ENCODE measurements around the gene FRMD4A. TPM values are rescaled to one million over a fixed set of nuclear protein-coding genes. Genes with fewer than 3 reads are reported as not detected.

The FRMD4A gene
- total RNA-seq, 2 experiments from 2014 or later, result 3.1 to 3.7 TPM

GRCh38 chr10:13715100-13715499 is 615.6 kb downstream of the FRMD4A start:
- intact Hi-C loops (cut with DNase I, micrococcal nuclease), result loop anchor here in 1 of 2 experiments (2.0 kb wide), 1 partner anchor 70 kb away; no protein-coding TSS in a partner anchor
- POLR2A ChIA-PET, result no interaction called here

GRCh38 chr10:13712837-13713581 is 617.7 kb downstream of the FRMD4A start:
- intact Hi-C loops (cut with DNase I, micrococcal nuclease), result no loop called here
- POLR2A ChIA-PET, result interaction anchor here (0.7 kb wide), 1 partner anchor 125 kb away, joined by 3 read pairs; no protein-coding TSS in a partner anchor
- Mint-ChIP-seq H3K27ac (no peak overlapping the region), H3K27me3 (peaks cover 5% of the 10 kb centered on the region), H3K4me3 (no peak overlapping the region), H3K36me3 (ENCODE audit: low read depth) (no peaks in the 10 kb centered on the region), H3K9me3 (no peaks in the 10 kb centered on the region), H3K4me1 (ENCODE audit: low read depth) (peaks cover 16% of the 10 kb centered on the region)
- no peak for ATAC-seq (ENCODE audit: poor library complexity)
- DNase-seq, result peak in 3 of 14 experiments; percentile 28 to 66 (median 60)
- CTCF ChIA-PET, result no interaction called here
- Histone ChIP-seq H3K27me3 (ENCODE audit: control insufficient read depth in 1 of 2, insufficient read depth in 2 of 2, low read length in 2 of 2) (peaks cover 0 to 2% of the 10 kb centered on the region in 2 experiments), H3K27ac (ENCODE audit: low read depth in 1 of 2, low read length in 2 of 2) (no peak overlapping the region), H3K4me1 (ENCODE audit: insufficient read depth, low read length) (peaks cover 8% of the 10 kb centered on the region), H3K9me3 (ENCODE audit: control insufficient read depth in 1 of 2, insufficient read depth in 1 of 2, low read length in 2 of 2) (no peaks in the 10 kb centered on the region), H3K36me3 (ENCODE audit: insufficient read depth, low read length) (no peaks in the 10 kb centered on the region), H3K4me3 (ENCODE audit: low read length) (no peak overlapping the region)
- TF ChIP-seq, protein P1, sequence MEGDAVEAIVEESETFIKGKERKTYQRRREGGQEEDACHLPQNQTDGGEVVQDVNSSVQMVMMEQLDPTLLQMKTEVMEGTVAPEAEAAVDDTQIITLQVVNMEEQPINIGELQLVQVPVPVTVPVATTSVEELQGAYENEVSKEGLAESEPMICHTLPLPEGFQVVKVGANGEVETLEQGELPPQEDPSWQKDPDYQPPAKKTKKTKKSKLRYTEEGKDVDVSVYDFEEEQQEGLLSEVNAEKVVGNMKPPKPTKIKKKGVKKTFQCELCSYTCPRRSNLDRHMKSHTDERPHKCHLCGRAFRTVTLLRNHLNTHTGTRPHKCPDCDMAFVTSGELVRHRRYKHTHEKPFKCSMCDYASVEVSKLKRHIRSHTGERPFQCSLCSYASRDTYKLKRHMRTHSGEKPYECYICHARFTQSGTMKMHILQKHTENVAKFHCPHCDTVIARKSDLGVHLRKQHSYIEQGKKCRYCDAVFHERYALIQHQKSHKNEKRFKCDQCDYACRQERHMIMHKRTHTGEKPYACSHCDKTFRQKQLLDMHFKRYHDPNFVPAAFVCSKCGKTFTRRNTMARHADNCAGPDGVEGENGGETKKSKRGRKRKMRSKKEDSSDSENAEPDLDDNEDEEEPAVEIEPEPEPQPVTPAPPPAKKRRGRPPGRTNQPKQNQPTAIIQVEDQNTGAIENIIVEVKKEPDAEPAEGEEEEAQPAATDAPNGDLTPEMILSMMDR (IDR thresholded peaks at IDR 0.05), result no peak

More at GRCh38 chr10:13715100-13715499, 615.6 kb downstream of the FRMD4A start:
- CTCF ChIA-PET, result no interaction called here
- H3K9me3 ChIP-seq (ENCODE audit: control insufficient read depth in 1 of 2, insufficient read depth in 1 of 2, low read length in 2 of 2), result no peaks in the 10 kb centered on the region
- ATAC-seq (ENCODE audit: poor library complexity), result no peak
- Mint-ChIP-seq H3K27me3 (no peaks in the 10 kb centered on the region), H3K9me3 (no peaks in the 10 kb centered on the region), H3K4me3 (no peak overlapping the region), H3K4me1 (ENCODE audit: low read depth) (peaks cover 24% of the 10 kb centered on the region), H3K36me3 (ENCODE audit: low read depth) (no peaks in the 10 kb centered on the region), H3K27ac (no peak overlapping the region)
- TF ChIP-seq, protein P1 (IDR thresholded peaks at IDR 0.05), result no peak
- H3K4me3 ChIP-seq (ENCODE audit: low read length), result no peak overlapping the region
- no peak overlapping the region for H3K27ac ChIP-seq (ENCODE audit: low read depth in 1 of 2, low read length in 2 of 2)
- no peak for DNase-seq
- H3K4me1 ChIP-seq (ENCODE audit: insufficient read depth, low read length), result peaks cover 20% of the 10 kb centered on the region
- no peaks in the 10 kb centered on the region for H3K27me3 ChIP-seq (ENCODE audit: control insufficient read depth in 1 of 2, insufficient read depth in 2 of 2, low read length in 2 of 2)
- no peaks in the 10 kb centered on the region for H3K36me3 ChIP-seq (ENCODE audit: insufficient read depth, low read length)

DNA sequence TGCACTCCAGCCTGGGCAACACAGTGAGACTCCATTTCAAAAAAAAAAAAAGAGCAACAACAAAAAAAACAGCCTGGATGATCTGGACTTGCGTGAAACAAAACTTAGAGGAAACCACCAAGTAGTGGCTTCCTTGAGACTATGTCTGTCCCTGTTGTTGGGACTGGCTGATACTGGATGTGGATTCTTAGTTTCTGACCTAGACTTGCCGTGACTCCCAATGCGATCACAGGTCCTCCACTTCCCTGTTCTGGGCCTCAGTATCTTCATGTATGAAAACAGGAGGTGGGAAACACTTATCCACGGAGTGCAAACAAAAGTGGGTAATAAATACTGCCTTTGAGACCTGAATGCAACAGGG is 618.3 kb downstream of the FRMD4A start:
- CTCF ChIA-PET, result no interaction called here

More for the DNA sequence above, 618.3 kb downstream of the FRMD4A start:
- Mint-ChIP-seq H3K36me3 (ENCODE audit: low read depth) (no peaks in the 10 kb centered on the region), H3K27me3 (peaks cover 8% of the 10 kb centered on the region), H3K4me3 (no peak overlapping the region), H3K4me1 (ENCODE audit: low read depth) (peaks cover 16% of the 10 kb centered on the region), H3K9me3 (no peaks in the 10 kb centered on the region), H3K27ac (no peak overlapping the region)
- TF ChIP-seq, protein P1 (IDR thresholded peaks at IDR 0.05), result no peak
- peaks cover 1 to 4% of the 10 kb centered on the region in 2 experiments for H3K27me3 ChIP-seq (ENCODE audit: control insufficient read depth in 1 of 2, insufficient read depth in 2 of 2, low read length in 2 of 2)
- H3K4me1 ChIP-seq (ENCODE audit: insufficient read depth, low read length), result peaks cover 9% of the 10 kb centered on the region
- H3K27ac ChIP-seq (ENCODE audit: low read depth in 1 of 2, low read length in 2 of 2), result no peak overlapping the region
- intact Hi-C loops (cut with DNase I, micrococcal nuclease), result no loop called here
- POLR2A ChIA-PET, result interaction anchor here (0.7 kb wide), 1 partner anchor 125 kb away, joined by 3 read pairs; no protein-coding TSS in a partner anchor
- H3K9me3 ChIP-seq (ENCODE audit: control insufficient read depth in 1 of 2, insufficient read depth in 1 of 2, low read length in 2 of 2), result no peaks in the 10 kb centered on the region
- H3K4me3 ChIP-seq (ENCODE audit: low read length), result no peak overlapping the region
- DNase-seq, result peak in 2 of 14 experiments; percentile 25 to 37
- ATAC-seq (ENCODE audit: poor library complexity), result no peak
- H3K36me3 ChIP-seq (ENCODE audit: insufficient read depth, low read length), result no peaks in the 10 kb centered on the region
